ENCODE results near the gene TTC7B.

The TTC7B gene

GRCh38 chr14:90587918-90588317 lies 228.3 kb downstream of the TTC7B start:
- FAIRE-seq: no peak

GRCh38 chr14:90587252-90587910 lies 228.8 kb downstream of the TTC7B start:
- no peak for FAIRE-seq

- FAIRE-seq: no peak
These were observed 231.1 kb downstream of the TTC7B start for GRCh38 chr14:90585106-90585505.

GRCh38 chr14:90583916-90584605 lies 232.2 kb downstream of the TTC7B start:
- no peak for FAIRE-seq

- no peak for FAIRE-seq
These were observed 232.8 kb downstream of the TTC7B start for GRCh38 chr14:90583427-90583826.

GRCh38 chr14:90582166-90582565 lies 234.1 kb downstream of the TTC7B start:
- no peak for FAIRE-seq

- no peak for FAIRE-seq
These were observed 234.5 kb downstream of the TTC7B start for GRCh38 chr14:90581745-90582144.

- FAIRE-seq: no peak
These were observed 235.6 kb downstream of the TTC7B start for GRCh38 chr14:90580377-90581335.

GRCh38 chr14:90579816-90580215 lies 236.4 kb downstream of the TTC7B start:
- no peak for FAIRE-seq

GRCh38 chr14:90579088-90579487 lies 237.1 kb downstream of the TTC7B start:
- FAIRE-seq: no peak

- no peak for FAIRE-seq
These were observed 237.8 kb downstream of the TTC7B start for GRCh38 chr14:90578283-90578985.

- FAIRE-seq: no peak
These were observed 238.5 kb downstream of the TTC7B start for GRCh38 chr14:90577661-90578282.

- FAIRE-seq: no peak
These were observed 239.1 kb downstream of the TTC7B start for GRCh38 chr14:90576981-90577660.

- FAIRE-seq: no peak
These were observed 239.6 kb downstream of the TTC7B start for GRCh38 chr14:90576581-90576980.

- no peak for FAIRE-seq
These were observed 240.4 kb downstream of the TTC7B start for GRCh38 chr14:90575781-90576180.

GRCh38 chr14:90575336-90575735 lies 240.9 kb downstream of the TTC7B start:
- FAIRE-seq: no peak

GRCh38 chr14:90574188-90575131 lies 241.8 kb downstream of the TTC7B start:
- no peak for FAIRE-seq

- FAIRE-seq: no peak
These were observed 242.7 kb downstream of the TTC7B start for GRCh38 chr14:90573385-90574105.

GRCh38 chr14:90572441-90573150 lies 243.6 kb downstream of the TTC7B start:
- no peak for FAIRE-seq

All from endometrium (tissue), 2 donors.